NB4 (cell line): Measurements from ENCODE around the gene KIF6.

Experiments used
- CTCF ChIP-seq: IDR thresholded peaks from one replicate; pipeline ENCODE4 v1.5.1; 2012; ENCODE audit warnings: low read depth, low read length
- MAX ChIP-seq: IDR thresholded peaks from 2 replicates; pipeline ENCODE4 v1.6.1; 2011; ENCODE audit warnings: low read depth, low read length
- MYC ChIP-seq: IDR thresholded peaks from 2 replicates; pipeline ENCODE4 v1.6.1; 2011; ENCODE audit warnings: low read depth, low read length
- POLR2A ChIP-seq: IDR thresholded peaks from 2 replicates; pipeline ENCODE4 v1.6.1; 2011; ENCODE audit warnings: mild to moderate bottlenecking; ENCODE audit not compliant: insufficient read length; ENCODE audit errors: extremely low read depth

DNA sequence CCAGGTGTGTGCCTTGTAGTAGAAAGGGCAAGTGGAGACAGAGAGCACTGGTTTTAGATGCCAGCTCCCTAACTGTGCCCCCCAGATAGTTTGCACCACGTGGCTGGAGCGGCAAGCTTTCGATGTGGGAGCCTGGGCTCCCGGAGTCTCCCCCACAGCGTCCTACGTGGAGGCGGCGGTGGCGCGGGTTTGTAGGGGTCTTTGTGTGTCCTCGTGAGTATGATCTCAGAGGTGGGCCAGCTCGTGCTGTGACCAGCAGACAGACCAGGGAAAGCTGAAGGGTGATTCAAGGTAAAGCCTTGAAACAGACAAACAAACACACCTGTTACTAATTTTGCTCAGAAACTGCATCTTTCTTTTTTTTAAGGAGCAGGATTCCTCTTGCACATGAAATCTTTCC, 397.1 kb downstream of the KIF6 start:
- TF ChIP-seq CTCF (no peak), POLR2A (no peak), MAX (no peak), MYC (no peak)
